Activated CD8-positive, alpha-beta T cell treated with anti-CD3 and anti-CD28 coated beads for 36 hours (primary cell): ENCODE measurements around the gene TJP3. TPM values are rescaled to one million over a fixed set of nuclear protein-coding genes. Genes with fewer than 3 reads are reported as not detected.

Source experiments
- ATAC-seq: fragments of 200-7000 bp; cut with Tn5 transposase; one replicate; pipeline ENCODE4 v1.10.0; 2021; ENCODE audit warnings: mild to moderate bottlenecking, moderate library complexity
- CTCF ChIA-PET: fragments of 350-600 bp; sonication (Branson Sonifier 250); formaldehyde crosslinking; loops from one replicate; lab custom pipeline; 2021; ENCODE audit warnings: antibody characterized with exemption; lab: Charles Lee
- POLR2A ChIA-PET: fragments of 350-600 bp; sonication (Branson Sonifier 250); formaldehyde crosslinking; loops from one replicate; lab custom pipeline; 2021; ENCODE audit warnings: antibody characterized with exemption; lab: Charles Lee
- DNase-seq: peaks from one replicate; pipeline ENCODE4 v3.0.0-alpha.2; 2020
- H3K27ac Mint-ChIP-seq: one replicate; pipeline ENCODE4 v1.8.0; 2021; ENCODE audit warnings: mild to moderate bottlenecking, mixed read lengths
- H3K27me3 Mint-ChIP-seq: one replicate; pipeline ENCODE4 v1.8.0; 2021; ENCODE audit warnings: mixed read lengths
- H3K36me3 Mint-ChIP-seq: one replicate; pipeline ENCODE4 v1.8.0; 2021; ENCODE audit warnings: low read depth, mixed read lengths
- H3K4me1 Mint-ChIP-seq: one replicate; pipeline ENCODE4 v1.8.0; 2021; ENCODE audit warnings: low read depth, mixed read lengths
- H3K4me3 Mint-ChIP-seq: one replicate; pipeline ENCODE4 v1.8.0; 2021; ENCODE audit warnings: mild to moderate bottlenecking, moderate library complexity, mixed read lengths
- H3K9me3 Mint-ChIP-seq: one replicate; pipeline ENCODE4 v1.8.0; 2021; ENCODE audit warnings: mixed read lengths
- CTCF ChIP-seq: fragments of 200-600 bp; IDR thresholded peaks from one replicate; pipeline ENCODE4 v1.8.0; 2022; ENCODE audit warnings: antibody characterized with exemption, mild to moderate bottlenecking
- intact Hi-C: fragments of 100-400 bp; cut with micrococcal nuclease; formaldehyde crosslinking; loops from one replicate; pipeline ENCODE4 v1.10.0; 2022
- total RNA-seq, 2 experiments: library from RNA; stranded (reverse); gene quantifications; one replicate each; pipeline ENCODE4 v1.2.3, GENCODE V29; 2021

Gene TJP3
- total RNA-seq, 2 experiments from 2014 or later = 0.69 to 2.4 TPM

- H3K4me3 Mint-ChIP-seq = no peak overlapping the region
- ChIA-PET CTCF (interaction anchor here (0.7 to 1.6 kb wide), 3 partner anchors 29 to 105 kb away, joined by 3 to 4 read pairs (median 3); no protein-coding TSS in a partner anchor), POLR2A (no interaction called here)
- DNase-seq (no peak), ATAC-seq (no peak)
- no peaks in the 10 kb centered on the region for H3K27me3 Mint-ChIP-seq
- peaks cover 31% of the 10 kb centered on the region for H3K4me1 Mint-ChIP-seq
- H3K36me3 Mint-ChIP-seq = peaks cover 9% of the 10 kb centered on the region
- H3K27ac Mint-ChIP-seq = no peak overlapping the region
- intact Hi-C loops = no loop called here
- no peak for TF ChIP-seq CTCF
- peaks cover 4% of the 10 kb centered on the region for H3K9me3 Mint-ChIP-seq
These were observed 13.0 kb upstream of the TJP3 start for GRCh38 chr19:3695124-3695733.

GRCh38 chr19:3695986-3696659 lies 12.1 kb upstream of the TJP3 start:
- ChIA-PET POLR2A (no interaction called here), CTCF (interaction anchor here (1.4 to 2.0 kb wide), 4 partner anchors 8 to 106 kb away, joined by 3 to 7 read pairs (median 4); no protein-coding TSS in a partner anchor)
- Mint-ChIP-seq H3K27me3 (no peaks in the 10 kb centered on the region), H3K27ac (no peak overlapping the region), H3K4me3 (no peak overlapping the region), H3K36me3 (peaks cover 4% of the 10 kb centered on the region), H3K9me3 (no peaks in the 10 kb centered on the region), H3K4me1 (peaks cover 25% of the 10 kb centered on the region)
- intact Hi-C loops = no loop called here
- ATAC-seq (no peak), DNase-seq (no peak)
- TF ChIP-seq CTCF = no peak

- no peak for TF ChIP-seq CTCF
- H3K4me1 Mint-ChIP-seq = peaks cover 20% of the 10 kb centered on the region
- no peak overlapping the region for H3K27ac Mint-ChIP-seq
- DNase-seq = no peak
- no peaks in the 10 kb centered on the region for H3K36me3 Mint-ChIP-seq
- no peak for ATAC-seq
- CTCF ChIA-PET = interaction anchor here (1.4 to 4.8 kb wide), 4 partner anchors 8 to 31 kb away, joined by 4 to 32 read pairs (median 6); no protein-coding TSS in a partner anchor
- H3K9me3 Mint-ChIP-seq = no peaks in the 10 kb centered on the region
- H3K27me3 Mint-ChIP-seq = no peaks in the 10 kb centered on the region
- H3K4me3 Mint-ChIP-seq = no peak overlapping the region
- intact Hi-C loops = no loop called here
- POLR2A ChIA-PET = no interaction called here
These were observed 11.6 kb upstream of the TJP3 start for GRCh38 chr19:3696660-3696995.

- no peaks in the 10 kb centered on the region for H3K9me3 Mint-ChIP-seq
- no peak for DNase-seq
- H3K4me3 Mint-ChIP-seq = no peak overlapping the region
- intact Hi-C loops = no loop called here
- TF ChIP-seq CTCF = no peak
- peaks cover 18% of the 10 kb centered on the region for H3K4me1 Mint-ChIP-seq
- H3K27me3 Mint-ChIP-seq = no peaks in the 10 kb centered on the region
- H3K27ac Mint-ChIP-seq = no peak overlapping the region
- ChIA-PET POLR2A (interaction anchor here (0.8 kb wide), 1 partner anchor 140 kb away, joined by 3 read pairs; no protein-coding TSS in a partner anchor), CTCF (interaction anchor here (1.0 to 4.8 kb wide), 5 partner anchors 9 to 36 kb away, joined by 4 to 32 read pairs (median 4); no protein-coding TSS in a partner anchor)
- no peaks in the 10 kb centered on the region for H3K36me3 Mint-ChIP-seq
- no peak for ATAC-seq
These were observed 11.1 kb upstream of the TJP3 start for GRCh38 chr19:3697094-3697493.
